A549 (cell line): ENCODE results near the gene EP400. TPM values are rescaled to one million over a fixed set of nuclear protein-coding genes. Genes with fewer than 3 reads are reported as not detected.

ENCODE experiments used
- ATAC-seq, 2 experiments: fragments of 200-7000 bp in 1 of 2; fragments of >200 bp in 1 of 2; cut with Nextera tagmentation in 1 of 2; cut with Tn5 transposase in 1 of 2; 3 replicates each; pipeline versions ENCODE4 v1.8.0 to v1.9.1; 2018 to 2020; ENCODE audit warnings: mild to moderate bottlenecking in 1 of 2, moderate library complexity in 1 of 2
- CTCF ChIA-PET: fragments of 300-600 bp; sonication (Branson Sonifier 250); formaldehyde crosslinking; extraction: SDS; loops from one replicate; lab custom pipeline; 2021; ENCODE audit warnings: antibody characterized with exemption, inconsistent platforms; lab: Yijun Ruan, JAX
- POLR2A ChIA-PET: fragments of 350-600 bp; formaldehyde crosslinking; extraction: SDS; loops from one replicate; lab custom pipeline; 2021; ENCODE audit warnings: antibody characterized with exemption, inconsistent platforms; lab: Yijun Ruan, JAX
- DNase-seq, 2 experiments: peaks; one replicate each; pipeline versions ENCODE4 v3.0.0 to v3.0.0-alpha.2; 2011 to 2016; ENCODE audit warnings: low read depth in 1 of 2, low spot score in 1 of 2
- FAIRE-seq: peaks from 2 replicates; lab custom pipeline; 2011; peaks lifted over from hg19 to GRCh38; lab: Jason Lieb, UNC
- H3K27ac ChIP-seq, 2 experiments: fragments of >200 bp; sonication (Bioruptor Twin); formaldehyde crosslinking; 3 replicates each; pipeline ENCODE4 v1.5.1; 2016 to 2017
- H3K4me1 ChIP-seq: fragments of >200 bp; sonication (Bioruptor Twin); formaldehyde crosslinking; 3 replicates; pipeline ENCODE4 v1.6.1; 2016
- H3K4me2 ChIP-seq: fragments of >200 bp; sonication (Bioruptor Twin); formaldehyde crosslinking; 3 replicates; pipeline ENCODE4 v1.6.1; 2016
- H3K4me3 ChIP-seq: fragments of >200 bp; sonication (Bioruptor Twin); formaldehyde crosslinking; 3 replicates; pipeline ENCODE4 v1.5.1; 2016
- H3K9me3 ChIP-seq: fragments of >200 bp; sonication (Bioruptor Twin); formaldehyde crosslinking; 3 replicates; pipeline ENCODE4 v1.6.1; 2016
- CBX8 ChIP-seq: fragments of 200-600 bp; sonication (generic); IDR thresholded peaks from 2 replicates; pipeline ENCODE4 v1.6.1; 2016
- CHD2 ChIP-seq: fragments of 150-350 bp; IDR thresholded peaks from 2 replicates; pipeline ENCODE4 v1.6.1; 2014; ENCODE audit warnings: low read length; ENCODE audit not compliant: partially characterized antibody
- EHF ChIP-seq: fragments of 250-450 bp; sonication (Bioruptor Pico); IDR thresholded peaks from 2 replicates; pipeline ENCODE4 v1.5.0; 2020; ENCODE audit warnings: mild to moderate bottlenecking
- ESRRA ChIP-seq: fragments of 150-350 bp; IDR thresholded peaks from 2 replicates; pipeline ENCODE4 v1.6.1; 2014; ENCODE audit warnings: mild to moderate bottlenecking, low read length, borderline replicate concordance
- GATA3 ChIP-seq: IDR thresholded peaks from 2 replicates; pipeline ENCODE4 v1.6.1; 2012; ENCODE audit warnings: borderline replicate concordance
- HOXB13 ChIP-seq: fragments of 250-450 bp; sonication (Bioruptor Pico); IDR thresholded peaks from 2 replicates; pipeline ENCODE4 v1.5.0; 2020; ENCODE audit warnings: low read depth, mild to moderate bottlenecking, moderate library complexity
- JUNB ChIP-seq: fragments of >200 bp; sonication (Bioruptor Twin); formaldehyde crosslinking; IDR thresholded peaks from 2 replicates; pipeline ENCODE4 v1.6.1; 2016
- KDM5A ChIP-seq: fragments of 200-600 bp; sonication (generic); IDR thresholded peaks from 2 replicates; pipeline ENCODE4 v1.6.1; 2016; ENCODE audit warnings: antibody characterized with exemption, mild to moderate bottlenecking
- MAFK ChIP-seq: fragments of 450-650 bp; IDR thresholded peaks from 2 replicates; pipeline ENCODE4 v1.6.1; 2014; ENCODE audit not compliant: partially characterized antibody
- POLR2AphosphoS2 ChIP-seq: conservative IDR thresholded peaks from 2 replicates; pipeline ENCODE4 v1.6.1; 2012; ENCODE audit warnings: low read length, improper control_type of control experiment, inconsistent platforms
- RAD21 ChIP-seq, 2 experiments: fragments of >200 bp in 1 of 2; sonication (Bioruptor Twin) in 1 of 2; formaldehyde crosslinking in 1 of 2; IDR thresholded peaks in 1 of 2; conservative IDR thresholded peaks in 1 of 2; 2 replicates in 1 of 2; 3 replicates in 1 of 2; pipeline ENCODE4 v1.6.1; 2012 to 2018; ENCODE audit warnings: inconsistent platforms in 1 of 2
- RARB ChIP-seq: fragments of 250-450 bp; sonication (Bioruptor Pico); IDR thresholded peaks from 2 replicates; pipeline ENCODE4 v1.8.0; 2021; ENCODE audit warnings: mild to moderate bottlenecking, moderate library complexity
- RCOR1 ChIP-seq: fragments of 150-350 bp; IDR thresholded peaks from 2 replicates; pipeline ENCODE4 v1.6.1; 2014; ENCODE audit warnings: antibody characterized with exemption, low read length, low read depth
- RFX5 ChIP-seq: fragments of 450-650 bp; IDR thresholded peaks from 2 replicates; pipeline ENCODE4 v1.7.1; 2014; ENCODE audit warnings: antibody characterized with exemption, mild to moderate bottlenecking, moderate library complexity
- RNF2 ChIP-seq: fragments of 200-600 bp; sonication (generic); IDR thresholded peaks from 2 replicates; pipeline ENCODE4 v1.6.1; 2016; ENCODE audit warnings: low read depth, mild to moderate bottlenecking, antibody characterized with exemption, moderate library complexity, borderline replicate concordance
- SREBF2 ChIP-seq: fragments of 450-650 bp; IDR thresholded peaks from 2 replicates; pipeline ENCODE4 v1.6.1; 2014; ENCODE audit warnings: mild to moderate bottlenecking, moderate library complexity
- TFCP2L1 ChIP-seq: fragments of 250-450 bp; sonication (Bioruptor Pico); IDR thresholded peaks from 2 replicates; pipeline ENCODE4 v1.5.0; 2021; ENCODE audit warnings: mild to moderate bottlenecking
- ZFP36 ChIP-seq: fragments of 450-650 bp; IDR thresholded peaks from 2 replicates; pipeline ENCODE4 v1.6.1; 2014; ENCODE audit warnings: borderline replicate concordance; ENCODE audit not compliant: partially characterized antibody
- ZSCAN20 ChIP-seq: fragments of 250-450 bp; sonication (Bioruptor Pico); IDR thresholded peaks from 2 replicates; pipeline ENCODE4 v1.8.0; 2022; ENCODE audit warnings: mild to moderate bottlenecking, moderate library complexity
- WGBS: methylation state at CpG from one replicate; pipeline ENCODE4 v1.1.6; 2017; ENCODE audit errors: missing lambda C conversion rate; 5-methylcytosine and 5-hydroxymethylcytosine counted together
- polyA plus RNA-seq, 4 experiments: library from polyadenylated mRNA; depleted of rRNA in 3 of 4; stranded (reverse); fragments of >200 nt; fragmentation: RNase III in 1 of 4; extraction: RNeasy Plus Mini Kit Qiagen cat#74134 plus additional on column Dnase treatment in 1 of 4; gene quantifications; 2 replicates in 3 of 4; 3 replicates in 1 of 4; pipeline ENCODE4 v1.2.3, GENCODE V29; 2011 to 2017
- TF ChIP-seq, protein P1 (sequence below): fragments of >200 bp; sonication (Bioruptor Twin); formaldehyde crosslinking; IDR thresholded peaks from 3 replicates; pipeline ENCODE4 v1.6.1; 2016
- TF ChIP-seq, protein P2 (sequence below): fragments of >200 bp; sonication (Bioruptor Twin); formaldehyde crosslinking; IDR thresholded peaks from 2 replicates; pipeline ENCODE4 v1.6.1; 2016
- TF ChIP-seq, protein P3 (sequence below): IDR thresholded peaks from 2 replicates; pipeline ENCODE4 v1.6.1; 2012
- TF ChIP-seq, protein P4 (sequence below): fragments of >200 bp; sonication (Bioruptor Twin); formaldehyde crosslinking; IDR thresholded peaks from 3 replicates; pipeline ENCODE4 v1.5.1; 2016
- TF ChIP-seq, protein P5 (sequence below): fragments of 150-350 bp; IDR thresholded peaks from 2 replicates; pipeline ENCODE4 v1.6.1; 2014; ENCODE audit warnings: low read depth, mild to moderate bottlenecking, low read length
- TF ChIP-seq, protein P6 (sequence below): fragments of 250-450 bp; sonication (Bioruptor Pico); IDR thresholded peaks from 2 replicates; pipeline ENCODE4 v1.5.0; 2020; ENCODE audit warnings: low read depth, mild to moderate bottlenecking, moderate library complexity
- TF ChIP-seq, protein P7 (sequence below): fragments of 450-650 bp; IDR thresholded peaks from 2 replicates; pipeline ENCODE4 v1.6.1; 2014; ENCODE audit warnings: antibody characterized with exemption

The EP400 gene
- polyA plus RNA-seq, 2 of the 4 experiments (the other 2 are of a cell fraction) = 9.7 to 15.2 TPM

DNA sequence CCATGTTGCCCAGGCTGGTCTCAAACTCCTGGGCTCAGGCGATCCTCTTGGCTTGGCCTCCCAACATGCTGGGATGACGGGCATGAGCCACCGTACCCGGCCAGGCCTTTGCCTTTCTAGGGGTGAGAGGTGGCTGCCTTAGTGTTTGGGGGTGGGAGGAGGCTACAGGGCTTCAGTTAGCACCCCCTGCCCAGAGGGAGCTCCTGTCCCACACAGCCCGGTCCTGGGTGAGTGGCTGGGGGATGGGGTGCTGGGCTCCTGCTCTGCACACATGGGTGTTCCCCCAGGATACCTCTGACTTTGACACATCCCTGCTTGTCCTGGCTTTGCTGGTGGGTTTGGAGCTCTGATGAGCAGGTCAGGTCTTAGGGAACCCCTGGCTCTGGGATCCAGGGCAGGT lies 45.4 kb upstream of the EP400 start (continued):
- TF ChIP-seq JUNB = no peak

DNA sequence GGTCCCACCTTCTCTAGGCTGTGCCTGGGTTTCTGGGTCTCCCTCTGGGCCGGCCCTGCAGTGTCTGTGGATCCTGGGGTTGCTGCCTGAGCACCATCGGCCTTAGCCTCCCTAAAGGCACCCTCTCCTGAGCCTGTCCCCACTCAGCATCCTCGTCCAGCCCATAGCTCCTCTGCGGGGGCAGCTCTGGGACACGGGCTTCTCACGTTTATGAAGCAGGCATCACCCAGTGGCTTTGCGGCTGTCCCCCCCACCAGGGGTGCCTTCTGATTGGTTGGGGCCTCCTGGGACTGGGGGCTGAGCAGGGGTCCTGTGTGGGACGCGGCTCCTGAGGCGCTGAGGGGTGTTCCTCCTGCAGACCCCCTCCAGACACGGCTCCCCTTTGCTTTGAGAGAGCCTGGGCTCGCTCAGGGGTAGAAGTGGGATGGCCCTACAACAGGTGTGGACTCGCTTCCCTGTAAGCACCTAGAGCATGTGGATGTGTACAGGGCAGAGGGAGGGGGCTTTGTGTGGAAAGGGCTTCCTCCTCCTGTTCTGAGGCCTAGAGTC lies 44.6 kb upstream of the EP400 start:
- DNase-seq (no peak), ATAC-seq (no peak; a peak in 1 of 6 replicates), FAIRE-seq (no peak)
- H3K4me3 ChIP-seq = no peak overlapping the region
- 93% methylated on average over 13 of the region's 13 CpGs for WGBS
- H3K4me1 ChIP-seq = peaks cover 49% of the 10 kb centered on the region
- TF ChIP-seq GATA3 = no peak
- no peak for TF ChIP-seq ESRRA
- no peak for TF ChIP-seq RNF2
- TF ChIP-seq, protein P1, sequence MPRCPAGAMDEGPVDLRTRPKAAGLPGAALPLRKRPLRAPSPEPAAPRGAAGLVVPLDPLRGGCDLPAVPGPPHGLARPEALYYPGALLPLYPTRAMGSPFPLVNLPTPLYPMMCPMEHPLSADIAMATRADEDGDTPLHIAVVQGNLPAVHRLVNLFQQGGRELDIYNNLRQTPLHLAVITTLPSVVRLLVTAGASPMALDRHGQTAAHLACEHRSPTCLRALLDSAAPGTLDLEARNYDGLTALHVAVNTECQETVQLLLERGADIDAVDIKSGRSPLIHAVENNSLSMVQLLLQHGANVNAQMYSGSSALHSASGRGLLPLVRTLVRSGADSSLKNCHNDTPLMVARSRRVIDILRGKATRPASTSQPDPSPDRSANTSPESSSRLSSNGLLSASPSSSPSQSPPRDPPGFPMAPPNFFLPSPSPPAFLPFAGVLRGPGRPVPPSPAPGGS = no peak
- TF ChIP-seq RARB (CRISPR knock-in tag) = no peak
- no peak for TF ChIP-seq EHF (CRISPR knock-in tag)
- no peak for TF ChIP-seq CHD2
- no peak for TF ChIP-seq RAD21 (conservative IDR thresholded peaks at IDR 0.05 in 1 of 2, IDR thresholded peaks at IDR 0.05 in 1 of 2)
- no peak for TF ChIP-seq RFX5
- TF ChIP-seq, protein P2, sequence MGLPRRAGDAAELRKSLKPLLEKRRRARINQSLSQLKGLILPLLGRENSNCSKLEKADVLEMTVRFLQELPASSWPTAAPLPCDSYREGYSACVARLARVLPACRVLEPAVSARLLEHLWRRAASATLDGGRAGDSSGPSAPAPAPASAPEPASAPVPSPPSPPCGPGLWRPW = no peak
- TF ChIP-seq SREBF2 = no peak
- no peak for TF ChIP-seq CBX8
- TF ChIP-seq, protein P3, sequence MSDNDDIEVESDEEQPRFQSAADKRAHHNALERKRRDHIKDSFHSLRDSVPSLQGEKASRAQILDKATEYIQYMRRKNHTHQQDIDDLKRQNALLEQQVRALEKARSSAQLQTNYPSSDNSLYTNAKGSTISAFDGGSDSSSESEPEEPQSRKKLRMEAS = no peak
- CTCF ChIA-PET = interaction anchor here (1.0 to 2.6 kb wide), 2 partner anchors 9 to 54 kb away, joined by 3 to 14 read pairs; no protein-coding TSS in a partner anchor
- no peak overlapping the region for H3K4me2 ChIP-seq
- POLR2A ChIA-PET = no interaction called here
- H3K27ac ChIP-seq = peak overlapping the region in 1 of 2 experiments; percentile 30; a peak in 1 of 6 replicates
- H3K9me3 ChIP-seq = no peaks in the 10 kb centered on the region

DNA sequence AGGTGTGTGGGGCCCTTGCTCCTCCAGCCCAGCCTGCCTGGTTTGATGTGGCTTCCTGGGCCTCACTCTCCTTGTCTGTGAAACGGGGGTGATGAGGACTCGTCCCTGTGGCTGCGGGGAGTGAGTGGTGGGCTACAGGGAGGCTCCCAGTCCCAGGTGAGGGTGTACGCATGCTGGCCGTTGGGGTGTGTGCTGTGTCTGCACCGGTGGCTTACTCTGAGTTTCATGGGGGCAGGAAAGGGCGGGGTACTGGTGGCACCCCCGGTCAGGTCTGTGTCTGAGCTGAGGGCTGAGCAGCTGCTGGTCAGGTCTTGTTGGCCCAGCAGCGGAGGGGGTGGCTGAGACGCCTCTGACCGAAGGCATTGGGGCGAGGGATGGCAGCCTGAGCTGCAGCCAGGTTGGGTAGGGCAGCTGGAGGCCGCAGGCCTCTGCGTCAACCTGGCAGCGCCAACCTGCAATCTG lies 44.1 kb upstream of the EP400 start:
- Histone ChIP-seq H3K9me3 (no peaks in the 10 kb centered on the region), H3K4me2 (no peak overlapping the region), H3K4me1 (peaks cover 49% of the 10 kb centered on the region), H3K27ac (no peak overlapping the region), H3K4me3 (no peak overlapping the region)
- TF ChIP-seq, protein P4, sequence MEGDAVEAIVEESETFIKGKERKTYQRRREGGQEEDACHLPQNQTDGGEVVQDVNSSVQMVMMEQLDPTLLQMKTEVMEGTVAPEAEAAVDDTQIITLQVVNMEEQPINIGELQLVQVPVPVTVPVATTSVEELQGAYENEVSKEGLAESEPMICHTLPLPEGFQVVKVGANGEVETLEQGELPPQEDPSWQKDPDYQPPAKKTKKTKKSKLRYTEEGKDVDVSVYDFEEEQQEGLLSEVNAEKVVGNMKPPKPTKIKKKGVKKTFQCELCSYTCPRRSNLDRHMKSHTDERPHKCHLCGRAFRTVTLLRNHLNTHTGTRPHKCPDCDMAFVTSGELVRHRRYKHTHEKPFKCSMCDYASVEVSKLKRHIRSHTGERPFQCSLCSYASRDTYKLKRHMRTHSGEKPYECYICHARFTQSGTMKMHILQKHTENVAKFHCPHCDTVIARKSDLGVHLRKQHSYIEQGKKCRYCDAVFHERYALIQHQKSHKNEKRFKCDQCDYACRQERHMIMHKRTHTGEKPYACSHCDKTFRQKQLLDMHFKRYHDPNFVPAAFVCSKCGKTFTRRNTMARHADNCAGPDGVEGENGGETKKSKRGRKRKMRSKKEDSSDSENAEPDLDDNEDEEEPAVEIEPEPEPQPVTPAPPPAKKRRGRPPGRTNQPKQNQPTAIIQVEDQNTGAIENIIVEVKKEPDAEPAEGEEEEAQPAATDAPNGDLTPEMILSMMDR = no peak
- TF ChIP-seq EHF (CRISPR knock-in tag) (no peak), MAFK (no peak), HOXB13 (CRISPR knock-in tag) (no peak), JUNB (no peak), KDM5A (no peak), SREBF2 (no peak), CHD2 (no peak), RFX5 (no peak), POLR2AphosphoS2 (no peak), GATA3 (no peak), RCOR1 (no peak), ZFP36 (no peak), ZSCAN20 (no peak), TFCP2L1 (no peak)
- TF ChIP-seq, protein P5, sequence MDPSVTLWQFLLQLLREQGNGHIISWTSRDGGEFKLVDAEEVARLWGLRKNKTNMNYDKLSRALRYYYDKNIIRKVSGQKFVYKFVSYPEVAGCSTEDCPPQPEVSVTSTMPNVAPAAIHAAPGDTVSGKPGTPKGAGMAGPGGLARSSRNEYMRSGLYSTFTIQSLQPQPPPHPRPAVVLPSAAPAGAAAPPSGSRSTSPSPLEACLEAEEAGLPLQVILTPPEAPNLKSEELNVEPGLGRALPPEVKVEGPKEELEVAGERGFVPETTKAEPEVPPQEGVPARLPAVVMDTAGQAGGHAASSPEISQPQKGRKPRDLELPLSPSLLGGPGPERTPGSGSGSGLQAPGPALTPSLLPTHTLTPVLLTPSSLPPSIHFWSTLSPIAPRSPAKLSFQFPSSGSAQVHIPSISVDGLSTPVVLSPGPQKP = no peak
- TF ChIP-seq, protein P6, sequence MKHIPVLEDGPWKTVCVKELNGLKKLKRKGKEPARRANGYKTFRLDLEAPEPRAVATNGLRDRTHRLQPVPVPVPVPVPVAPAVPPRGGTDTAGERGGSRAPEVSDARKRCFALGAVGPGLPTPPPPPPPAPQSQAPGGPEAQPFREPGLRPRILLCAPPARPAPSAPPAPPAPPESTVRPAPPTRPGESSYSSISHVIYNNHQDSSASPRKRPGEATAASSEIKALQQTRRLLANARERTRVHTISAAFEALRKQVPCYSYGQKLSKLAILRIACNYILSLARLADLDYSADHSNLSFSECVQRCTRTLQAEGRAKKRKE = no peak
- TF ChIP-seq, protein P7, sequence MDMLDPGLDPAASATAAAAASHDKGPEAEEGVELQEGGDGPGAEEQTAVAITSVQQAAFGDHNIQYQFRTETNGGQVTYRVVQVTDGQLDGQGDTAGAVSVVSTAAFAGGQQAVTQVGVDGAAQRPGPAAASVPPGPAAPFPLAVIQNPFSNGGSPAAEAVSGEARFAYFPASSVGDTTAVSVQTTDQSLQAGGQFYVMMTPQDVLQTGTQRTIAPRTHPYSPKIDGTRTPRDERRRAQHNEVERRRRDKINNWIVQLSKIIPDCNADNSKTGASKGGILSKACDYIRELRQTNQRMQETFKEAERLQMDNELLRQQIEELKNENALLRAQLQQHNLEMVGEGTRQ = no peak
- DNase-seq (no peak), FAIRE-seq (no peak), ATAC-seq (no peak)
- POLR2A ChIA-PET = no interaction called here
- CTCF ChIA-PET = interaction anchor here (1.2 kb wide), 1 partner anchor 10 kb away, joined by 3 read pairs; no protein-coding TSS in a partner anchor
- 94% methylated on average over 14 of the region's 15 CpGs for WGBS
